ENCODE results near the gene NEK4.

The NEK4 gene

DNA sequence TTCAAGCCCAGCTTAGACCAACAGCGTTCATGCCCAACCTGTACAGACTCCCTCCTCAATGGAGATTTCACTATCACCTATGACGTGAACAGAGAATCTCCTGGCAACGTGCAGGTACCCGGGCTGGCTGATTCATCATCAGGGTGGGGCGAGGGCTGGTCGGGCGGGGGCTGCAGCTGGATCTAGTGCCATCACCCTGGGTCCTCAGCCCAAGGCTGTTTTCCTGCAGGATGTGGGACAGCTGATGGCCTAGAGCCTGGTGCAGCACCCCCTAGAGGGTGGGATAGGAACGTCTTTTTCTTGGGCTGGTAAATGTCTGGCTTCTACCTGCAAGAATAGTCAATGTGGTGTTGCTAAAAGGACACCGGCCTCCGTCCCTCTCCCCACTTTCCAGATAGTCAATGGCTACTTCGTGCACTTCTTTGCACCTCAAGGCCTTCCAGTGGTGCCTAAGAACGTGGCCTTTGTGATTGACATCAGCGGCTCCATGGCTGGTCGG, 28.3 kb upstream of the NEK4 start:
- TF ChIP-seq, protein P1, sequence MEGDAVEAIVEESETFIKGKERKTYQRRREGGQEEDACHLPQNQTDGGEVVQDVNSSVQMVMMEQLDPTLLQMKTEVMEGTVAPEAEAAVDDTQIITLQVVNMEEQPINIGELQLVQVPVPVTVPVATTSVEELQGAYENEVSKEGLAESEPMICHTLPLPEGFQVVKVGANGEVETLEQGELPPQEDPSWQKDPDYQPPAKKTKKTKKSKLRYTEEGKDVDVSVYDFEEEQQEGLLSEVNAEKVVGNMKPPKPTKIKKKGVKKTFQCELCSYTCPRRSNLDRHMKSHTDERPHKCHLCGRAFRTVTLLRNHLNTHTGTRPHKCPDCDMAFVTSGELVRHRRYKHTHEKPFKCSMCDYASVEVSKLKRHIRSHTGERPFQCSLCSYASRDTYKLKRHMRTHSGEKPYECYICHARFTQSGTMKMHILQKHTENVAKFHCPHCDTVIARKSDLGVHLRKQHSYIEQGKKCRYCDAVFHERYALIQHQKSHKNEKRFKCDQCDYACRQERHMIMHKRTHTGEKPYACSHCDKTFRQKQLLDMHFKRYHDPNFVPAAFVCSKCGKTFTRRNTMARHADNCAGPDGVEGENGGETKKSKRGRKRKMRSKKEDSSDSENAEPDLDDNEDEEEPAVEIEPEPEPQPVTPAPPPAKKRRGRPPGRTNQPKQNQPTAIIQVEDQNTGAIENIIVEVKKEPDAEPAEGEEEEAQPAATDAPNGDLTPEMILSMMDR (IDR thresholded peaks at IDR 0.05; ENCODE audit: insufficient read depth, missing control alignments) = peak; percentile 28
- no peak for DNase-seq (ENCODE audit: insufficient read length, low spot score)
- FAIRE-seq = no peak

DNA sequence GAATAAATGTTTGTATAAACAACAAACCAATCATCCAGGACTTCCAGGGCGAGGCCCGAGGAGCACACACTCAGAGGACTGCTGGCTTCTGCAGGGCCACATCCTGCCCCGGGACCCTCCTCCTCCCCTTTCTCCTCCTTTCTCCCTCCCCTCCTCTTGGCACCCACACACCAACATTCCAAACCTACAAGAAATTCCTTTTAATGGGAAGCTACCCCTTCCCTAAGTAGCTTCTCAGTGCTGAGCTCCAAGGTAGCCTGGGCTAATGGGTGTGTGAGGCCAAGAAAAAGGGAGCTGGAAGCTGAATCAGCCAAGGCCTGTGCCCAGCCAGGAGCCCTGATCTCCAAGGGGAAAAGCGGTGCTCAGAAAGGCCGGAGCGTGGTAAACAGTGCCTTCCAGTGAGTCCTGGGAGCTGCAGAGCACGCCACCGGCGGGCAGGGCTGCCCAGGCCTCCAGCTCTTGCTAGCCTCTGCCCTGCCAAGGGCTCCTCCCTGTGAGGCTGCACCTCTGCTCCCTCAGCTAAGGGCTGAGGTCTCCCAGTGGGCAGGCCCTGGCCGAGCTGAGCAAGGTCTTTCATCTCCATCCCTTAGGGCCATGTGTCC, 27.7 kb upstream of the NEK4 start:
- TF ChIP-seq, protein P1 (IDR thresholded peaks at IDR 0.05; ENCODE audit: insufficient read depth, missing control alignments) = no peak
- FAIRE-seq (no peak), DNase-seq (ENCODE audit: insufficient read length, low spot score) (no peak)

DNA sequence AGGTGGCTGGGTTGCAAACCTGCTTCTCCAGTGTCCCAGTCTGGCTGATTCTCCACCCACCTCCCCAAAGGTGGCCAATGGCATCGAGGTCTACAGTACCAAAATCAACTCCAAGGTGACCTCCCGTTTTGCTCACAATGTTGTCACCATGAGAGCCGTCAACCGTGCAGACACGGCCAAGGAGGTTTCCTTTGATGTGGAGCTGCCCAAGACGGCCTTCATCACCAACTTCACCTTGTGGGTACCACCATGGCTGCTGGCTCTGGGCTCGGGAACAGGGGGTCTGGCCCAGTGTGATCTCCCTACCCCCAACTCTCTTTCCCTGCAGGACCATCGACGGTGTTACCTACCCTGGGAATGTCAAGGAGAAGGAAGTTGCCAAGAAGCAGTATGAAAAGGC, 25.7 kb upstream of the NEK4 start:
- no peak for DNase-seq (ENCODE audit: insufficient read length, low spot score)
- FAIRE-seq = no peak
- TF ChIP-seq, protein P1 (IDR thresholded peaks at IDR 0.05; ENCODE audit: insufficient read depth, missing control alignments) = no peak

DNA sequence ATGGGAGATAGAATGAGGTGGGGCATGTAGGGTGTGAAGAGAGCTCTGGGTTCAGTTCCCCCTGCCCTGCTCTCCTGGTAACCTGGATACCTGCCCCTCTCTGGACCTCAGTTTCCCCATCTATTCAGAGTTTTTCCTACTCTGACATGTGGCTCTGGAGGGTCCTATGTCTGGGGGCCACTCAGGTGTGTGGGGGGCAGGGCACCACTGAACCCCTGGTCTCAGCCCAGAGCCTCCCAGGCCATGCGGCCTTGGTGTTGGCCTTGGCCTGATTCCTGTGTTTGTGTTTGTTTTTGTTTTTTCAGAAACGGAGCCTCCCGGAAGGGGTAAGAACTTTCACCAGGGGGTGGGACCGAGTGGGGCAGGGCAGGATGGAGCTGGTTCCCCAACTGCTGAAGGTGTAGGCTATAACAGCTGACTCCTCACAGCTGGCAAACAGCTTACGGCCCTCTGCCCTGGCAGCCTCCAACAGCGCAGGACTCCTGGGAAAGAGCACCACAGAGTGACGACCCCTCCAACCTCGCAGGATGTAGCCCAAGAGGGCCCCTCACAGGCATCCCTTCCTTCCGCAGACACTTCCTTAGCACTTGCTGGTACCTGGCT, 24.7 kb upstream of the NEK4 start:
- TF ChIP-seq, protein P1 (IDR thresholded peaks at IDR 0.05; ENCODE audit: insufficient read depth, missing control alignments) = no peak
- no peak for DNase-seq (ENCODE audit: insufficient read length, low spot score)
- FAIRE-seq = no peak

DNA sequence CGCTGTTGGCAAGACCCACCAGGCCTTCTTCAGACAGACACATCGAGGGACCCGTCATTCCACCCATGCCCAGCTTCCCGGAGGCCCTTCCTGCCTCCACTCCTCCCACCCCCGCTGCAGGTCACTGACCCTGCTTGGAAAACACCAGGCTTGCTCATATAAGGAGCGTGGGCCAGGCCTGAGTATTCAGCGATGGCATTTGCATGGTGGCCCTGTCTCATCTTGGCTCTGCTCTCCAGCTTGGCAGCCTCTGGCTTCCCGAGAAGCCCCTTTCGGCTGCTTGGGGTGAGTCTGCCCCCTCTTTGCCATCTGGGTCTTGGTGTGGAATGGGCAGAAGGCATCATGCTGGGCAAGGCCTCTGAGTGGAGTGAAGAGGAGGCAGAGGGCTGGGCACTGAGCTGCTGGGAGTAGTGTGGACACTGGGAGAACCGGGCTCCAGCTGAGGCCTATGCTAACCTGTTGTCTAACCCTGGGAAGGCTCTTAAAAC, 23.9 kb upstream of the NEK4 start, which contains the start of gene ITIH3:
Gene ITIH3, plus strand, starts transcription at position 185 of the 488 bp plus-strand sequence. Its CDS starts 8 bp downstream, at position 193.
- TF ChIP-seq, protein P1 (IDR thresholded peaks at IDR 0.05; ENCODE audit: insufficient read depth, missing control alignments) = no peak
- no peak for FAIRE-seq

DNA sequence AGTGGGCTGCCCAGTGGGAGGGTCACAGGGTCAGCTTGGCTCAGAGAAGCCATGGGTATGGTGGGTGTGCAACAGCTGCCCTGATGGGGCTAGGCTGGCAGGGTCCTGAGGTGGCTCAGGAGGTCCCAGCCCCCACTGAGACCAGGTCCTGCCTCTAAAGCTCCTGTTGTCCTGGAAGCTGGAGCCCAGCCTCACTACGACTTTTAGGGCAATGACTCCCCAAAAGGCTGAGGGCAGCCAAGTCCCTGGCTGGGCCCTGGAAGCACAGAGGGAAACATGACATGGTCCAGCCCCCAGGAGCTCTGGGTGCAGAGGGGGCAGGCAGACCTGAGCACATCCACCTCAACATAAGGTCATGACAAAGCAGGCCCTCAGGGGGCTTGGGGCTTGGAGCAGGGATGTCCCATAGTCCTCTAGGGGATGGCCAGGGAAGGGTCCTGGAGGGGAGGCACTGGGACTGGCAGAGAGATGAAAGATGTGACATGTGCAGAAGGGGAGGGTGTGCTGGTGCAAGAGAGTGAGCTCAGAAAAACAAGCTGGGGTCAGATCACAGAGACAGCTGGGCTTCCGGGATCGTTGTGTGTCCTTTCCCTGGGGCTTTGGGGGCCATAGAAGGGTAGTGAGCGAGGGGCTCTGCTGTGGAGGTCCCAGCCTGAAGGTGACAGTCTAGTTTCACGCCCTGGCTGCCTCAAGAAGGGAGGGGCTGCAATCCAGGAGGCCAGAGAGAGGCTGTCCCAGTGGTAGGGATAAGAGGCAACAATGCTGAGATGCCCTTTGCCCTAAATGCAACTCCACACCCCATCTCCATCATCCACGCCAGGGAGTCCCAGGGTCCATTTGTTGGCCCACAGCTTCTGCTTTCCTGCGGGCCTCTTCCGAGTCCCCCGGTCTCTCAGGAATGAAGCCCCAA, 23.2 kb upstream of the NEK4 start:
- DNase-seq (ENCODE audit: insufficient read length, low spot score) = no peak
- no peak for FAIRE-seq
- TF ChIP-seq, protein P1 (IDR thresholded peaks at IDR 0.05; ENCODE audit: insufficient read depth, missing control alignments) = no peak

More for the DNA sequence above, 23.9 kb upstream of the NEK4 start, which contains the start of gene ITIH3:
- DNase-seq (ENCODE audit: insufficient read length, low spot score) = no peak

Measured in D721Med (cell line).